A549 (cell line): ENCODE measurements around the gene MAN1C1. TPM values are rescaled to one million over a fixed set of nuclear protein-coding genes. Genes with fewer than 3 reads are reported as not detected.

ENCODE experiments used
- ATAC-seq, 2 experiments: fragments of 200-7000 bp in 1 of 2; fragments of >200 bp in 1 of 2; cut with Nextera tagmentation in 1 of 2; cut with Tn5 transposase in 1 of 2; 3 replicates each; pipeline versions ENCODE4 v1.8.0 to v1.9.1; 2018 to 2020; ENCODE audit warnings: mild to moderate bottlenecking in 1 of 2, moderate library complexity in 1 of 2
- CTCF ChIA-PET: fragments of 300-600 bp; sonication (Branson Sonifier 250); formaldehyde crosslinking; extraction: SDS; loops from one replicate; lab custom pipeline; 2021; ENCODE audit warnings: antibody characterized with exemption, inconsistent platforms; lab: Yijun Ruan, JAX
- POLR2A ChIA-PET: fragments of 350-600 bp; formaldehyde crosslinking; extraction: SDS; loops from one replicate; lab custom pipeline; 2021; ENCODE audit warnings: antibody characterized with exemption, inconsistent platforms; lab: Yijun Ruan, JAX
- DNase-seq, 2 experiments: peaks; one replicate each; pipeline versions ENCODE4 v3.0.0 to v3.0.0-alpha.2; 2011 to 2016; ENCODE audit warnings: low read depth in 1 of 2, low spot score in 1 of 2
- FAIRE-seq: peaks from 2 replicates; lab custom pipeline; 2011; peaks lifted over from hg19 to GRCh38; lab: Jason Lieb, UNC
- H3K27ac ChIP-seq, 2 experiments: fragments of >200 bp; sonication (Bioruptor Twin); formaldehyde crosslinking; 3 replicates each; pipeline ENCODE4 v1.5.1; 2016 to 2017
- H3K4me1 ChIP-seq: fragments of >200 bp; sonication (Bioruptor Twin); formaldehyde crosslinking; 3 replicates; pipeline ENCODE4 v1.6.1; 2016
- H3K4me2 ChIP-seq: fragments of >200 bp; sonication (Bioruptor Twin); formaldehyde crosslinking; 3 replicates; pipeline ENCODE4 v1.6.1; 2016
- H3K4me3 ChIP-seq: fragments of >200 bp; sonication (Bioruptor Twin); formaldehyde crosslinking; 3 replicates; pipeline ENCODE4 v1.5.1; 2016
- H3K9me3 ChIP-seq: fragments of >200 bp; sonication (Bioruptor Twin); formaldehyde crosslinking; 3 replicates; pipeline ENCODE4 v1.6.1; 2016
- EHMT2 ChIP-seq: fragments of 200-600 bp; sonication (generic); IDR thresholded peaks from 2 replicates; pipeline ENCODE4 v1.6.1; 2016; ENCODE audit warnings: antibody characterized with exemption, low read depth, mild to moderate bottlenecking, moderate library complexity
- ESRRA ChIP-seq: fragments of 150-350 bp; IDR thresholded peaks from 2 replicates; pipeline ENCODE4 v1.6.1; 2014; ENCODE audit warnings: mild to moderate bottlenecking, low read length, borderline replicate concordance
- FOSL2 ChIP-seq, 2 experiments: fragments of 450-650 bp in 1 of 2; fragments of >200 bp in 1 of 2; sonication (Bioruptor Twin) in 1 of 2; formaldehyde crosslinking; IDR thresholded peaks; 2 replicates each; pipeline versions ENCODE4 v1.5.0 to v1.6.1; 2016 to 2020; ENCODE audit warnings: mild to moderate bottlenecking in 1 of 2, moderate library complexity in 1 of 2
- HEYL ChIP-seq: fragments of 250-450 bp; sonication (Bioruptor Pico); IDR thresholded peaks from 2 replicates; pipeline ENCODE4 v1.8.0; 2021; ENCODE audit warnings: mild to moderate bottlenecking, moderate library complexity
- HOXA7 ChIP-seq: fragments of 250-450 bp; sonication (Bioruptor Pico); IDR thresholded peaks from 2 replicates; pipeline ENCODE4 v1.5.0; 2020; ENCODE audit warnings: mild to moderate bottlenecking, moderate library complexity
- HOXB5 ChIP-seq: fragments of 250-450 bp; sonication (Bioruptor Pico); IDR thresholded peaks from 2 replicates; pipeline ENCODE4 v1.5.0; 2020; ENCODE audit warnings: mild to moderate bottlenecking, moderate library complexity
- NPAS2 ChIP-seq: fragments of 250-450 bp; sonication (Bioruptor Pico); IDR thresholded peaks from 2 replicates; pipeline ENCODE4 v1.8.0; 2022; ENCODE audit warnings: mild to moderate bottlenecking, moderate library complexity, borderline replicate concordance
- REST ChIP-seq: fragments of 200-600 bp; sonication (generic); IDR thresholded peaks from 2 replicates; pipeline ENCODE4 v1.6.1; 2016; ENCODE audit warnings: antibody characterized with exemption, mild to moderate bottlenecking, moderate library complexity
- TFCP2L1 ChIP-seq: fragments of 250-450 bp; sonication (Bioruptor Pico); IDR thresholded peaks from 2 replicates; pipeline ENCODE4 v1.5.0; 2021; ENCODE audit warnings: mild to moderate bottlenecking
- TP53 ChIP-seq: fragments of 250-450 bp; sonication (Bioruptor Pico); IDR thresholded peaks from 2 replicates; pipeline ENCODE4 v1.5.0; 2021; ENCODE audit warnings: mild to moderate bottlenecking, moderate library complexity
- USF2 ChIP-seq: fragments of 450-650 bp; IDR thresholded peaks from 2 replicates; pipeline ENCODE4 v1.6.1; 2014; ENCODE audit warnings: antibody characterized with exemption
- ZSCAN20 ChIP-seq: fragments of 250-450 bp; sonication (Bioruptor Pico); IDR thresholded peaks from 2 replicates; pipeline ENCODE4 v1.8.0; 2022; ENCODE audit warnings: mild to moderate bottlenecking, moderate library complexity
- WGBS: methylation state at CpG from one replicate; pipeline ENCODE4 v1.1.6; 2017; ENCODE audit errors: missing lambda C conversion rate; 5-methylcytosine and 5-hydroxymethylcytosine counted together
- polyA plus RNA-seq, 4 experiments: library from polyadenylated mRNA; depleted of rRNA in 3 of 4; stranded (reverse); fragments of >200 nt; fragmentation: RNase III in 1 of 4; extraction: RNeasy Plus Mini Kit Qiagen cat#74134 plus additional on column Dnase treatment in 1 of 4; gene quantifications; 2 replicates in 3 of 4; 3 replicates in 1 of 4; pipeline ENCODE4 v1.2.3, GENCODE V29; 2011 to 2017

MAN1C1 gene
- polyA plus RNA-seq, 2 of the 4 experiments (the other 2 are of a cell fraction) = 0.22 to 0.27 TPM

GRCh38 chr1:25728301-25728935 is 111.8 kb downstream of the MAN1C1 start:
- FAIRE-seq (no peak), DNase-seq (no peak), ATAC-seq (no peak)
- CTCF ChIA-PET = interaction anchor here (0.9 kb wide), 1 partner anchor 48 kb away, joined by 3 read pairs; no protein-coding TSS in a partner anchor
- 0 out of 3 replicates have a peak, but pooled peaks cover 4% of the 10 kb centered on the region for H3K4me1 ChIP-seq
- no peak overlapping the region for H3K4me3 ChIP-seq
- no peak for TF ChIP-seq NPAS2 (CRISPR knock-in tag)
- no peak for TF ChIP-seq FOSL2 (IDR thresholded peaks at IDR 0.05)
- TF ChIP-seq FOSL2 (CRISPR knock-in tag; IDR thresholded peaks at IDR 0.05) = no peak
- TF ChIP-seq USF2 = no peak
- TF ChIP-seq REST = no peak
- TF ChIP-seq HOXA7 = no peak
- TF ChIP-seq EHMT2 = no peak
- no peak for TF ChIP-seq HEYL (CRISPR knock-in tag)
- TF ChIP-seq HOXB5 (CRISPR knock-in tag) = no peak
- TF ChIP-seq ZSCAN20 (CRISPR knock-in tag) = no peak
- WGBS = 80% methylated on average over 10 of the region's 11 CpGs
- no peak overlapping the region for H3K4me2 ChIP-seq
- POLR2A ChIA-PET = no interaction called here
- H3K27ac ChIP-seq = no peak overlapping the region
- H3K9me3 ChIP-seq = no peaks in the 10 kb centered on the region

GRCh38 chr1:25729045-25729444 is 112.5 kb downstream of the MAN1C1 start:
- H3K4me1 ChIP-seq = 0 out of 3 replicates have a peak, but pooled peaks cover 4% of the 10 kb centered on the region
- CTCF ChIA-PET = interaction anchor here (0.6 to 0.9 kb wide), 5 partner anchors 13 to 198 kb away, joined by 3 to 4 read pairs (median 3); no protein-coding TSS in a partner anchor
- no peak overlapping the region for H3K27ac ChIP-seq
- FAIRE-seq = no peak
- H3K4me2 ChIP-seq = no peak overlapping the region
- TF ChIP-seq TP53 (no peak), TFCP2L1 (CRISPR knock-in tag) (no peak), ESRRA (no peak), REST (no peak)
- TF ChIP-seq, all 56 proteins: peak for 0
- no peak overlapping the region for H3K4me3 ChIP-seq
- DNase-seq (no peak), ATAC-seq (no peak)
- POLR2A ChIA-PET = no interaction called here
- 88% methylated on average over 4 of the region's 4 CpGs for WGBS
- H3K9me3 ChIP-seq = no peaks in the 10 kb centered on the region
